C4-2B (cell line): ENCODE results near the gene MAP3K5.

Source experiments
- CTCF ChIP-seq: fragments of 450-650 bp; conservative IDR thresholded peaks from 2 replicates; pipeline ENCODE4 v1.5.1; 2017; ENCODE audit warnings: mild to moderate bottlenecking
- ZFX ChIP-seq: fragments of 450-650 bp; IDR thresholded peaks from 2 replicates; pipeline ENCODE4 v1.6.1; 2017

GRCh38 chr6:136749359-136749997 lies 42.8 kb downstream of the MAP3K5 start:
- TF ChIP-seq CTCF (no peak), ZFX (no peak)
